NCI-H2171 treated with DMSO at 0.1 percent for 48 hours (cell line): ENCODE measurements around the gene APOL2.
"Not testable (repeated sequence)": the region's sequence is repeated elsewhere in the genome, so short reads cannot be mapped to it uniquely, and the experiment has no call there.

Experiments used
- DNase-seq: peaks from one replicate; lab custom pipeline; 2025; lab: John Stamatoyannopoulos, UW

The APOL2 gene, protein sequence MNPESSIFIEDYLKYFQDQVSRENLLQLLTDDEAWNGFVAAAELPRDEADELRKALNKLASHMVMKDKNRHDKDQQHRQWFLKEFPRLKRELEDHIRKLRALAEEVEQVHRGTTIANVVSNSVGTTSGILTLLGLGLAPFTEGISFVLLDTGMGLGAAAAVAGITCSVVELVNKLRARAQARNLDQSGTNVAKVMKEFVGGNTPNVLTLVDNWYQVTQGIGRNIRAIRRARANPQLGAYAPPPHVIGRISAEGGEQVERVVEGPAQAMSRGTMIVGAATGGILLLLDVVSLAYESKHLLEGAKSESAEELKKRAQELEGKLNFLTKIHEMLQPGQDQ

DNA sequence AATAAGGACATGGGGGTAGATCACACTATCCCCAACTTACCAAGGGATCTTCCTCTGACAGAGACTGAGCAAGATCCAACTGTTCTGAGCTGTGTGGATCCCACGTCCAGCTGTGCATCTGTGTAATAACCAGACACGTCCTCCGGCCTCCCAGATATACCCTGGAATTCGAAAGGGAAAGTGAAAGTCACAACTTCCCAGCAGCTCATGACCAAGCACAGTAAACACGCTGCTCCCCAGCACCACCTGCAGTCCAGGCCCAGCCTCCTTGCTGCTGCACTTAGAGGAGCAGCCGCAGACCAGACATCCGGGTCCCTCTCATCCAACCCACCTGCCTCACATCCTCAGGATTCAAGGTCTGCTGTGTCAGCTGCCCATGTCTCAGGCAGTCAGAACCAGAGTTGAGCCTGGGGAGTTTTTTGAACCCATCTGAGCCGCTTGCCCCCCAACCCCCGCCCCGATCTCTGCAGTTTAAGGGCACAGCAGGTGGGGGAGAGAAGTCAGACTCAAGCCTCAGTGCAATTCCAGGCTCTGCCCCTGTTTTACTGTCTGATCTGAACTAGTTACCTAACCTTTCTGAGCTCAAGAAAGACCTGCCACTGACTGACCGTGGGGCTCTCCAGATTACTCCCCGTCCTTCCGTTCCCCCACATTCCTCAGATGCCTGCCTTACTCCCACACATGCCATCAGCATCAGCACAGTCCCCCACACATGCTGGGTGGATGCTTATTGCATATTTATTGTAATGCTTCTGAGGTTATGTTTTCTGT is at the start of gene APOL2:
Gene APOL2, minus strand, starts transcription at position 127 of the 771 bp plus-strand sequence. CDS start 6,365 bp downstream, outside the sequence.
- DNase-seq, result peak; percentile 91

- no peak for DNase-seq
These were observed 49.5 kb upstream of the APOL2 start for GRCh38 chr22:36288571-36289405.

GRCh38 chr22:36287881-36288515 is 48.7 kb upstream of the APOL2 start:
- no peak for DNase-seq

DNA sequence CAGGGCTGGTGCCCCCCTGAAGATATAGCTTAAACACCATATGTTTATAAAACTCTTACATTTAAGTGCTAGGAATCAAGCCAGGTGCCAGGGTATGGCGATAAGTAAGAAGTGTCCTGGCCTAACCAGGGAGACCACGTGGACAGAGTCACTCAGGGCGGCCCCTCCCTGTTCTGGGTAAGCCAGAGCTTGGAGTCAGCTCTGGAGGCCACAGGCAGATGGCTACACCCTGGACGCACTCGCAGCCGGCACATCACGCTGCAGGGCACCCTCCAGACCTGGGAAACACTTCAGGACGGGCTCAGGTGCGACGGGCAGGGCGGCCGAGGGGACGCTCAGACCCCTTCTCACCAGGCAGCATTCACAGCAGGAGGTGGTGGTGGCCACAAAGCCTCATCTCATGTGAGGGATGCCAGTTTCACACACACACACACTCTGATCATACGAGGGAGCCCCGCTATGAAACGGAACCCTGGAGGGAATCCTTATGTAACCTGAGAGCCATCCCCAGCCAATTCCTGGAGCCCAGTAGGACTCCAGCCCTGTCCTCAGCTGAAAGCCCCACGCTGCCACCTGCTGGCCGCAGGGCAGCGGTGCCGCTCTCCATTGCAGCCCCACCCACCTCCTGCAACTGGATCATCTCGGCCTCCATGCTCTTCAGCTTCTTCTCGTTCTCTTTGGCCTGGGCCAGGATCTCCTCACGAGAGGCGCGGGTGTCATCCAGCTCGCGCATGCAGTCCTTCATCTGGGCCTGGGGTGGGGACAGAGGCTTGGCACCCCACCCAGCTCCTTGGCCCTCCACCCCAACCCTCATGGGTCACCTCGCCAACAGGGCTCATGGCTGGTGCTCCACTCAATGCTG is 47.0 kb upstream of the APOL2 start:
- peak; percentile 69 for DNase-seq

GRCh38 chr22:36285545-36285944 is 46.2 kb upstream of the APOL2 start:
- DNase-seq, result no peak

DNA sequence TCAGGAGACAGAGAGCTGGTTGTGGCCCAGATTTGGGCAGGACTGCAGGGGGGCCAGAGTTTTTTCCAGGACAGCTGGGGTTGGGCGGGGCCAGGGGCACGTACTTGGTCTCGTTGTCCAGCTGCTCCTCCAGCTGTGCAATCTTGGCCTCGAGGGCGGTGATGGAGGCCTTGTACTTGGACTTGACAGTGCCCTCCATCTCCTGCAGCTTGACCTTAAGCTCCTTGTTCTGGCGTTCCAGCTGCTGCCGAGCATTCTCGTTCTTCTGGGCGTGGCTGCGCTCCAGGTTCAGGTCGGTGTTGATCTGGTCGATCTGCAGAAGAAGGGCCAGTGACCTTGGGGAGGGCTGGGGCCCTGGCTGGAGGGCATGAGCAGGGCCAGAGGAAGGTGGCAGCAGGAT is 45.7 kb upstream of the APOL2 start:
- DNase-seq, result no peak

- no peak for DNase-seq
These were observed 44.8 kb upstream of the APOL2 start for GRCh38 chr22:36284171-36284571.

GRCh38 chr22:36282328-36282831 is 43.1 kb upstream of the APOL2 start:
- DNase-seq, result no peak

DNA sequence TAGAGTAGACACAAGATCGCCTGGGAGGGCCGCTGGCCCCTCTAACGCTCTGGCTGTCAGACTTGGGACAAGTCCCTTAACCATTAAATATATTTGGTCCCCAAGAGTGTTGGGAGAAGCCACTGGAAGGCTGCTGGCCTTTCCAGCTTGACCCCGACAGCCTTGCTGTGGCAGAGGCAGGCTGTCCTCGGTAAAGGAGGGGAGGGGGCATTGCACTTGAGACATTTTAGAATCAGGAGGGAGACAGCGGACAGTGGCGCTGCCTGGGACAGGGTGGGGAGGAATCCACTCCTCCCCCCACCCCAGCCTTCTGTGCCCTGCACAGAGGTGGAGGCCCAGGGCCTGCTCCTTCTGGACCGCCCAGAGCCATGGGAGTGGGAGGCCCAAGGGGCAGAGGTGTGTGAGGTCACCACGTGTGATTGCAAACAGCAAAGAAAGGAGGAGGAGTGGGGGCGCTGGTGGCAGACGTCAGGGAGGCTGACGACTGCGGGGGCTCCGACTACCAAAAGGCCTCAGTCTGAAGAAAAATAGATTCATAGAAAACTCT is 42.5 kb upstream of the APOL2 start:
- no peak for DNase-seq

DNA sequence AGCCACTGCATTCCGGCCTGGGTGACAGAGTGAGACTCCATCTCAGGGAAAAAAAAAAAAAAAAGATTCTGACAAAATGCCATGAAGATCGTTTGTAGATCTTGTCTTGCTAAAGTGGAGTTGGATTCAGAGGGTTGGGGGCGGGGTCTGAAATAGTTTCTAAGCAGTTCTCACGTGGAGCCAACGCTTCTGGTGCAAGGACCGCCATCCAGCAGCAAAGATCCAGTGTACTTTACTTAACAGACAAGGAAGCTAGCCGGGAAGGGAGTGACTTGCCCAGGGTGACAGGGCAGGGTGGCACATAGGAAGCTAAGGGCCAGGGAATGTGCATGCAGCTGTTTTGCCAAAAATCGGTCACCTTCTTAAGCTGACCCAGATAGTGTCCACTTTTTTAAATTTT is 41.1 kb upstream of the APOL2 start:
- no peak for DNase-seq

DNA sequence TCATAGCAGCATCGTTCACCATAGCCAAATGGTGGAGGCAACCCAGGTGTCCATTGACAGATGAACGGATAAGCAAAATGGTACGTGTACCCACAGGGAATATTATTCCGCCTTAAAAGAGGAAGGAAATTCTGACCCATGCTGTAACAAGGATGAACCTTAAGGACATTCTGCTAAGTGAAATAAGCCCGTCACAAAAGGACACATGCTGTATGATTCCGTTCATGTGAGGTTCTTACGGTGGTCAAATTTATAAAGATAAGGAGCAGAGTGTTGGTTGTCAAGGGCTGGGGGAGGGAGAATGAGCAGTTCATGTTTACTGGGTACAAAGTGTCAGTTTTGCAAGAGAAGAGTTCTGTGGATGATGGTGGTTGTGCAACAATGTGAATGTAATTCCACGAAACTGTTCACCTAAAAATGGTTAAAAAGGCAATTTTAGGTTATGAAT is 39.9 kb upstream of the APOL2 start:
- no peak for DNase-seq

- peak; percentile 32 for DNase-seq
These were observed 38.4 kb upstream of the APOL2 start for GRCh38 chr22:36277482-36278291.

DNA sequence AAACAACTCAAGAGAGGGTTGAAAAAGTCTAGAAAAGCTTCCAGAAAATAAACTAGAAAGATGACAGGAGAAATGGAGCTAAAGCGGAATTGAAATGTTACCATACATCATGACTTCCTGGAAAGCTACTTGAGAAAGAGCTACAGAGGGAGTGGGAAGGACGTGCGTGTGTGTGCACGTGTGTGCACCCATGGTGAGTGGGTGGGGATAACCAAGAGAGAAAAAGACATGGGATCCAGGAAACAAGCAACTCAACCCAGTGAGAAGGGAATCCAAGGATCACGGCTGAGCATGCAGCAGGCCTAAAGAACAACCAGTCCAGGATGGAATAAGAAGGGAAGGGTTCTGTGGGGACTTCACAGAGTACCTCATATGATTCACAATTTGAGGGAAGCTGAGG is 35.2 kb upstream of the APOL2 start:
- no peak for DNase-seq

GRCh38 chr22:36271951-36272350 is 32.6 kb upstream of the APOL2 start:
- DNase-seq, result not testable (repeated sequence)

DNA sequence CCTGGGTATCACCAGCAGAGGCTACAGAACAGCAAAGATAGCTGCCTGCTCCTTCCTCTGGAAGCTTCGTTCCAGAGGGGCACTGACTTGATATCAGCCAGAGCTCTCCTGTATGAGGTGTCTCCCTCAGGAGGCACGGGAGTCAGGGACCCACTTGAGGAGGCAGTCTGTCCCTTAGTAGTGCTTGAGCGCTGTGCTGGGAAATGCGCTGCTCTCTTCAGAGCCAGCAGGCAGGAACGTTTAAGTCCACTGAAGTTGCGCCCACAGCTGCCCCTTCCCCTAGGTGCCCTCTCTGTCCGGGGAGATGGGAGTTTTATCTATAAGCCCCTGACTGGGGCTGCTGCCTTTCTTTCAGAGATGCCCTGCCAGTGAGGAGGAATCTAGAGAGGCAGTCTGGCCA is 31.9 kb upstream of the APOL2 start:
- not testable (repeated sequence) for DNase-seq

DNA sequence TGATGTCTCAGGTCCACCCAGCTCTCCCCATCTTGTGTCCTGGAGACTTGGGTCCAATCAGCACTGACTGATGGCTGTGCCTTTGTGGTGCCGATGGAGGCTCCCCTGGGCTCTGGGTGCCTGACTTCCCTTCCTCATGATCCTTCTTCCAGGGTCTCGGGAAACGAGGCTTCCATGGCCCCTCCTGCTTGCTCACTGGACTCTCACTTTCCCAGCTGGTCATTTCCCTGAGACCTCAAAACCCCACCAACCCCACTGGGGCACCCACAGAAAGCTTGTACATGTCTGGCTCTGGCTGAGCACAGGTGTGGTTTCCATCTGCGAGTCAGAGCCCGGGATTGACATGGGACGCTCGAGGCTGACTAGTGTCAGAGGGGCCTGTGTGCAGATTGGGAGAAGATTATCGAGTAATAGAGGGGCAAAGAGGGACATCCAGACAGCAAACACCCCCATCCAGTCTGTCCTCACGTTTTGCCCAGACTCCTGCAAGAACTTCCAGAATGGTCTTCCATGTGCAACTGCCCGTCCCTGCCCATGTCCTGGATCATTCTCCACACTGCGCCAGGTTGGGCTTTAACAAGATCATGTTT is 28.7 kb upstream of the APOL2 start:
- no peak for DNase-seq

DNA sequence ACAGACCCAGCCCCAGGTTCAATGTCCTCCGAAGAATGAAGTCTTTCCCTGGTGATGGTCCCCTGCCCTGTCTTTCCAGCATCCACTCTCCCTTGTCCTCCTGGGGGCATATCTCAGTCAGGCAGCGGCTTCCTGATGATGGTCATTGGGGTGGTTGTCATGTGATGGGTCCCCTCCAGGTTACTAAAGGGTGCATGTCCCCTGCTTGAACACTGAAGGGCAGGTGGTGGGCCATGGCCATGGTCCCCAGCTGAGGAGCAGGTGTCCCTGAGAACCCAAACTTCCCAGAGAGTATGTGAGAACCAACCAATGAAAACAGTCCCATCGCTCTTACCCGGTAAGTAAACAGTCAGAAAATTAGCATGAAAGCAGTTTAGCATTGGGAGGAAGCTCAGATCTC is 27.7 kb upstream of the APOL2 start:
- no peak for DNase-seq

DNA sequence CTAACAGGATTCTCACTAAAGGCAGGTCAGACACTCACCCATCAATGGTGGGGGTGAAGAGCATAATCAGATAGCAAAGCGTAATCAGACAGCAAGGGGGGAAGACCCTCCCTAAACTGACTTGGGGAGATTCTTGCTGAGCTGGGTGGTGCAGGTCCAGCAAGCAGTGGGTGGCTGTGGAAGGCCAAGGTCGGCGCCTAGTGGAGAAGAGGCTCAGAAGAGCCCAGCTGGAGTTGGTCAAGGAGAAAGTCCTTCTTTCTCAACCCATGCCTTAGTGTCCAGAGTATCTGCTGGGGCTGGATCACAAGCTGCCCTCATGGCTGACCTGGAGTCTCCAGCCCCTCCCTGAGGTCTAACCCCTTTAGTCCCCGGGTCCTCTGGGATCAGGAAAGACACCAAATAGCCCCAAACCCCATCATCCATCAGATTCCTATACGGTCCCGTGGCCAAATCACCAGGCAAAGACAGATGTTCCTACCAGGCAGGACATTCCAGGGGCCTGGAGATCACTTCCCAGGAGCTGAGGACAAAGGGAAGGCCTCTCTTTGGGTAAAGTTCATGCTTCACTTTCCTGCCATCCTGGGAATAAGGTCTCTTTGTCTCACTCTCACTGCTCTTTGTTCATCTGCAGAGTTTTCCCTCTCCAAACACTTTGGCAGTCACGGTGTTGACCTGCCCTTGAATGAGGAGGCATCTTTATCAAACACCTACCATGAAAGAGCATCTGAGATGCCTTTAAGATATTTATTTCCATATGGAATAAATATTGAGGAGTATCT is 24.7 kb upstream of the APOL2 start:
- not testable (repeated sequence) for DNase-seq
